NB4 (cell line): ENCODE results near the gene NAA10.

Source experiments
- MYC ChIP-seq: IDR thresholded peaks from 2 replicates; pipeline ENCODE4 v1.6.1; 2011; ENCODE audit warnings: low read depth, low read length
- POLR2A ChIP-seq: IDR thresholded peaks from 2 replicates; pipeline ENCODE4 v1.6.1; 2011; ENCODE audit warnings: mild to moderate bottlenecking; ENCODE audit not compliant: insufficient read length; ENCODE audit errors: extremely low read depth
- TF ChIP-seq, protein P1 (sequence below): IDR thresholded peaks from one replicate; pipeline ENCODE4 v1.5.1; 2012; ENCODE audit warnings: low read depth, low read length
- TF ChIP-seq, protein P2 (sequence below): IDR thresholded peaks from 2 replicates; pipeline ENCODE4 v1.6.1; 2011; ENCODE audit warnings: low read depth, low read length

DNA sequence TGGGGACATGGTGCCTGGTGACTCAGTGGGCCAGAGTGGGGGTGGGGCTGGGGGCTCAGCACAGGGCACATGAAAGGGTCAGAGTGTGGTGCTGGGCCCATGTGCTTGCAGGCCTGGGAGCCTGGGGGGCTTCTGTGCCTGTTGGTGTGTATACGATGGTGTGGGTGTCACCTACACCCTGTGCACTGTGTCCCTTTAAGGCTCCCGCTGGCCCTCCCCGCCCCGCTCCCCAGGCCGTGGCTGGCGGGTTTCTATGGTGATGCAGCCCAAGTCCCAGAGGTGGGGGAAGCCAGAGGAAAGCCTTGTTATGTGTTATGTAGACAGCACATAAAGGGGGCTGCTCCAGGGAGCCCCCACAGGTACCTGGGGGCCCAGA lies 54.4 kb downstream of the NAA10 start:
- TF ChIP-seq POLR2A (no peak), MYC (no peak)
- TF ChIP-seq, protein P1, sequence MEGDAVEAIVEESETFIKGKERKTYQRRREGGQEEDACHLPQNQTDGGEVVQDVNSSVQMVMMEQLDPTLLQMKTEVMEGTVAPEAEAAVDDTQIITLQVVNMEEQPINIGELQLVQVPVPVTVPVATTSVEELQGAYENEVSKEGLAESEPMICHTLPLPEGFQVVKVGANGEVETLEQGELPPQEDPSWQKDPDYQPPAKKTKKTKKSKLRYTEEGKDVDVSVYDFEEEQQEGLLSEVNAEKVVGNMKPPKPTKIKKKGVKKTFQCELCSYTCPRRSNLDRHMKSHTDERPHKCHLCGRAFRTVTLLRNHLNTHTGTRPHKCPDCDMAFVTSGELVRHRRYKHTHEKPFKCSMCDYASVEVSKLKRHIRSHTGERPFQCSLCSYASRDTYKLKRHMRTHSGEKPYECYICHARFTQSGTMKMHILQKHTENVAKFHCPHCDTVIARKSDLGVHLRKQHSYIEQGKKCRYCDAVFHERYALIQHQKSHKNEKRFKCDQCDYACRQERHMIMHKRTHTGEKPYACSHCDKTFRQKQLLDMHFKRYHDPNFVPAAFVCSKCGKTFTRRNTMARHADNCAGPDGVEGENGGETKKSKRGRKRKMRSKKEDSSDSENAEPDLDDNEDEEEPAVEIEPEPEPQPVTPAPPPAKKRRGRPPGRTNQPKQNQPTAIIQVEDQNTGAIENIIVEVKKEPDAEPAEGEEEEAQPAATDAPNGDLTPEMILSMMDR, result no peak
- TF ChIP-seq, protein P2, sequence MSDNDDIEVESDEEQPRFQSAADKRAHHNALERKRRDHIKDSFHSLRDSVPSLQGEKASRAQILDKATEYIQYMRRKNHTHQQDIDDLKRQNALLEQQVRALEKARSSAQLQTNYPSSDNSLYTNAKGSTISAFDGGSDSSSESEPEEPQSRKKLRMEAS, result no peak
